GM12878 (cell line): ENCODE results near the gene CHIT1.

Experiments used
- NFXL1 ChIP-seq: fragments of 450-650 bp; IDR thresholded peaks from 2 replicates; pipeline ENCODE4 v1.6.1; 2017; ENCODE audit warnings: antibody characterized with exemption, mild to moderate bottlenecking, borderline replicate concordance
- RAD21 ChIP-seq: IDR thresholded peaks from 2 replicates; pipeline ENCODE4 v1.6.1; 2011; ENCODE audit warnings: mild to moderate bottlenecking, low read depth, low read length, moderate library complexity; ENCODE audit not compliant: insufficient read depth
- RFX5 ChIP-seq: IDR thresholded peaks from 2 replicates; pipeline ENCODE4 v1.6.1; 2011; ENCODE audit warnings: low read depth, low read length, improper control_type of control experiment
- SRF ChIP-seq, 2 experiments: IDR thresholded peaks; 2 replicates each; pipeline ENCODE4 v1.6.1; 2011; ENCODE audit warnings: low read depth in 2 of 2, low read length in 2 of 2, mild to moderate bottlenecking in 1 of 2, moderate library complexity in 1 of 2
- YY1 ChIP-seq: IDR thresholded peaks from 2 replicates; pipeline ENCODE4 v1.6.1; 2011; ENCODE audit warnings: low read depth, mild to moderate bottlenecking, low read length
- ZZZ3 ChIP-seq: IDR thresholded peaks from 2 replicates; pipeline ENCODE4 v1.6.1; 2011; ENCODE audit warnings: low read depth; ENCODE audit not compliant: control insufficient read depth, insufficient read length
- TF ChIP-seq, protein P1 (sequence below), 3 experiments: IDR thresholded peaks in 2 of 3; conservative IDR thresholded peaks in 1 of 3; 2 replicates each; pipeline ENCODE4 v1.5.1; 2011; ENCODE audit warnings: low read depth in 3 of 3, low read length in 3 of 3, mild to moderate bottlenecking in 3 of 3, control low read depth in 2 of 3, moderate library complexity in 2 of 3, inconsistent platforms in 1 of 3, mixed read lengths in 1 of 3; ENCODE audit not compliant: control insufficient read depth in 2 of 3, insufficient read depth in 1 of 3; ENCODE audit errors: extremely low read depth in 1 of 3
- TF ChIP-seq, protein P2 (sequence below): fragments of 450-650 bp; formaldehyde crosslinking; IDR thresholded peaks from 2 replicates; pipeline ENCODE4 v1.5.0; 2022; ENCODE audit warnings: mild to moderate bottlenecking, missing genetic modification characterization

DNA sequence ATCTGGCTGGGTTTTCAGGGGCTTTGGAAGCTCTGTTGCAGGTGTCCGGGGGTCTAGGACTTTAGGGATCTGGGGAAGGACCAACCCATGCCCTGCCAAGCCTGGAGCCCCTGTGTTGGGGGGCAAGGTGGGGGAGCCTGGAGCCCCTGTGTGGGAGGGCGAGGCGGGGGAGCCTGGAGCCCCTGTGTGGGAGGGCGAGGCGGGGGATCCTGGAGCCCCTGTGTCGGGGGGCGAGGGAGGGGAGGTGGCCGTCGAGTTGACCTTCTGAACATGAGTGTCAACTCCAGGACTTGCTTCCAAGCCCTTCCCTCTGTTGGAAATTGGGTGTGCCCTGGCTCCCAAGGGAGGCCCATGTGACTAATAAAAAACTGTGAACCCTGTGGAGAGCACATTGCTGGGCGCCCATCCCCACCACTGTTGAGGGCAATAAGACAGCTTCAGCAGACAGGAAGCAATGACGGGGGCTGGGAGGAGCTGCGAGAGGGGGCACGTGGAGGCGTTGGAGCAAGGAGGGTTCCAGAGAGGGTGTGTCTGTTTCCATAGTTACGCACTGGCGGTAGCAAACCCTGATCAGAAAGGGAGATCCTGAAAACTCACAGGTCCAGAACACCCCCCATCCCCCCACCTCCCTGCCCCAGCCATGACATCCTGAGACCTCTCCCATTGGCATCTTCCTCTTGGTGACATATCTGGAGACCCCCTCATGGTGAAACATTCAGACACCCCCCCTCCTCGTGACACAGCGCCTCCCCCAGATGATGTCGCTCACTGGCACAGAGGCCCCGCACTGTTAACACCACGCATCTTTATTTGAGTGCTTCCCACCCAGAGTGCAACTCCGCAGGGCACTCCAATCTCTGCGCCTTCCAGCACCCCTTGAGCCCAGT, 62.2 kb downstream of the CHIT1 start:
- TF ChIP-seq RAD21 (no peak), NFXL1 (no peak), ZZZ3 (no peak), YY1 (no peak), RFX5 (no peak), SRF (IDR thresholded peaks at IDR 0.05; ENCODE audit: low read depth in 2 of 2, low read length in 2 of 2) (no peak)
- TF ChIP-seq, protein P1, sequence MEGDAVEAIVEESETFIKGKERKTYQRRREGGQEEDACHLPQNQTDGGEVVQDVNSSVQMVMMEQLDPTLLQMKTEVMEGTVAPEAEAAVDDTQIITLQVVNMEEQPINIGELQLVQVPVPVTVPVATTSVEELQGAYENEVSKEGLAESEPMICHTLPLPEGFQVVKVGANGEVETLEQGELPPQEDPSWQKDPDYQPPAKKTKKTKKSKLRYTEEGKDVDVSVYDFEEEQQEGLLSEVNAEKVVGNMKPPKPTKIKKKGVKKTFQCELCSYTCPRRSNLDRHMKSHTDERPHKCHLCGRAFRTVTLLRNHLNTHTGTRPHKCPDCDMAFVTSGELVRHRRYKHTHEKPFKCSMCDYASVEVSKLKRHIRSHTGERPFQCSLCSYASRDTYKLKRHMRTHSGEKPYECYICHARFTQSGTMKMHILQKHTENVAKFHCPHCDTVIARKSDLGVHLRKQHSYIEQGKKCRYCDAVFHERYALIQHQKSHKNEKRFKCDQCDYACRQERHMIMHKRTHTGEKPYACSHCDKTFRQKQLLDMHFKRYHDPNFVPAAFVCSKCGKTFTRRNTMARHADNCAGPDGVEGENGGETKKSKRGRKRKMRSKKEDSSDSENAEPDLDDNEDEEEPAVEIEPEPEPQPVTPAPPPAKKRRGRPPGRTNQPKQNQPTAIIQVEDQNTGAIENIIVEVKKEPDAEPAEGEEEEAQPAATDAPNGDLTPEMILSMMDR (IDR thresholded peaks at IDR 0.05 in 2 of 3, conservative IDR thresholded peaks at IDR 0.05 in 1 of 3; ENCODE audit: control insufficient read depth in 2 of 3, extremely low read depth in 1 of 3, insufficient read depth in 1 of 3, low read depth in 3 of 3, low read length in 3 of 3): no peak
- TF ChIP-seq, protein P2, sequence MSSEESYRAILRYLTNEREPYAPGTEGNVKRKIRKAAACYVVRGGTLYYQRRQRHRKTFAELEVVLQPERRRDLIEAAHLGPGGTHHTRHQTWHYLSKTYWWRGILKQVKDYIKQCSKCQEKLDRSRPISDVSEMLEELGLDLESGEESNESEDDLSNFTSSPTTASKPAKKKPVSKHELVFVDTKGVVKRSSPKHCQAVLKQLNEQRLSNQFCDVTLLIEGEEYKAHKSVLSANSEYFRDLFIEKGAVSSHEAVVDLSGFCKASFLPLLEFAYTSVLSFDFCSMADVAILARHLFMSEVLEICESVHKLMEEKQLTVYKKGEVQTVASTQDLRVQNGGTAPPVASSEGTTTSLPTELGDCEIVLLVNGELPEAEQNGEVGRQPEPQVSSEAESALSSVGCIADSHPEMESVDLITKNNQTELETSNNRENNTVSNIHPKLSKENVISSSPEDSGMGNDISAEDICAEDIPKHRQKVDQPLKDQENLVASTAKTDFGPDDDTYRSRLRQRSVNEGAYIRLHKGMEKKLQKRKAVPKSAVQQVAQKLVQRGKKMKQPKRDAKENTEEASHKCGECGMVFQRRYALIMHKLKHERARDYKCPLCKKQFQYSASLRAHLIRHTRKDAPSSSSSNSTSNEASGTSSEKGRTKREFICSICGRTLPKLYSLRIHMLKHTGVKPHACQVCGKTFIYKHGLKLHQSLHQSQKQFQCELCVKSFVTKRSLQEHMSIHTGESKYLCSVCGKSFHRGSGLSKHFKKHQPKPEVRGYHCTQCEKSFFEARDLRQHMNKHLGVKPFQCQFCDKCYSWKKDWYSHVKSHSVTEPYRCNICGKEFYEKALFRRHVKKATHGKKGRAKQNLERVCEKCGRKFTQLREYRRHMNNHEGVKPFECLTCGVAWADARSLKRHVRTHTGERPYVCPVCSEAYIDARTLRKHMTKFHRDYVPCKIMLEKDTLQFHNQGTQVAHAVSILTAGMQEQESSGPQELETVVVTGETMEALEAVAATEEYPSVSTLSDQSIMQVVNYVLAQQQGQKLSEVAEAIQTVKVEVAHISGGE (CRISPR knock-in tag): no peak
